AG04449 (cell line): ENCODE results near the gene CES4A.

Source experiments
- CTCF ChIA-PET: fragments of 350-600 bp; formaldehyde crosslinking; extraction: SDS; loops from one replicate; lab custom pipeline; 2021; ENCODE audit warnings: antibody characterized with exemption; lab: Yijun Ruan, JAX
- POLR2A ChIA-PET: fragments of 400-600, 350-600 bp; formaldehyde crosslinking; extraction: SDS; loops from one replicate; lab custom pipeline; 2020; ENCODE audit warnings: antibody characterized with exemption, inconsistent platforms; lab: Yijun Ruan, JAX
- DNase-seq: peaks from one replicate; pipeline ENCODE4 v3.0.0-alpha.2; 2010; ENCODE audit warnings: low read depth, low spot score
- H3K4me3 ChIP-seq: 2 replicates; pipeline ENCODE4 v1.5.1; 2011; ENCODE audit warnings: low read depth, mild to moderate bottlenecking, control low read depth, low read length
- CTCF ChIP-seq: IDR thresholded peaks from one replicate; pipeline ENCODE4 v1.5.1; 2011; ENCODE audit warnings: mild to moderate bottlenecking, moderate library complexity, low read length, control low read depth, inconsistent platforms; ENCODE audit not compliant: insufficient read depth; ENCODE audit errors: missing control alignments

The CES4A gene

DNA sequence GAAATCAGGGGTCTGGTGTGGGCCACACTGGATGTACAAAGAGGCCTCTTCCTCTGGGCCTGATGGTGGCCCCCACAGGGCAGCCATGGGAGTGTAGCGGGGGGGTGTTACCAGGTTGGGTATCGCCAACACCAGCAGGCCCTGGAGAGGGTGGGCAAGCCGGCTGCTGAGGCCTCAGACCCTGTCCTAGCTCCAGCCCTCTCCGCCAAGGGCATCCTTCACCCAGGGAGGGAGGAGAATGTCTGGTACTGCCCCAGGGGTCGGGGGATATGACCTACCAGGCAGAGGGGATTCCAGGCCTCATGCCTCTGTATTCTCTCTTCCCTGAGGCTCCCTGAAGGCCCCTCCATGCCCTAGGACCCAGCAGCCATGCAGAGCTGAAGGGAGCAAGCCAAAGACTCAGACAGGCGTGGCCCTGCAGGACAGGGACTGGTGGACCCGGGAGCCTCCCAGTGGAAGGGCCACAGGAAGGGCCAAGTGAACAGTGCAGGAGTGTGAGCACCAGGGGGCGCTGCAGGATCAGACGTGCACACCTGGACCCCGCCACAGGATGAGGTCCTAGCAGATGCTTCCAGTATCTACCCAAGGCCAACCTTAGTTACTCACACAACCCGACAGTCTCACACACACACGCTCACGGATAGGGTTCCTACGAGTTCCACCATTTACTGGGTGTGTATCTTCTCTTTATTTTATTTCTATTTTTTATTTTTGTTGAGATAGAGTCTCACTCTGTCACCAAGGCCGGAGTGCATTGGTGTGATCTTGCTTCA is 10.9 kb upstream of the CES4A start:
- no peak overlapping the region for H3K4me3 ChIP-seq
- ChIA-PET POLR2A (no interaction called here), CTCF (interaction anchor here (0.5 to 12.6 kb wide), 41 partner anchors 11 to 416 kb away, joined by 3 to 241 read pairs (median 4); partner anchors contain the start of genes B3GNT9, CES3, CES4A and EXOC3L1)
- DNase-seq, result no peak
- peak; percentile 98 for TF ChIP-seq CTCF

DNA sequence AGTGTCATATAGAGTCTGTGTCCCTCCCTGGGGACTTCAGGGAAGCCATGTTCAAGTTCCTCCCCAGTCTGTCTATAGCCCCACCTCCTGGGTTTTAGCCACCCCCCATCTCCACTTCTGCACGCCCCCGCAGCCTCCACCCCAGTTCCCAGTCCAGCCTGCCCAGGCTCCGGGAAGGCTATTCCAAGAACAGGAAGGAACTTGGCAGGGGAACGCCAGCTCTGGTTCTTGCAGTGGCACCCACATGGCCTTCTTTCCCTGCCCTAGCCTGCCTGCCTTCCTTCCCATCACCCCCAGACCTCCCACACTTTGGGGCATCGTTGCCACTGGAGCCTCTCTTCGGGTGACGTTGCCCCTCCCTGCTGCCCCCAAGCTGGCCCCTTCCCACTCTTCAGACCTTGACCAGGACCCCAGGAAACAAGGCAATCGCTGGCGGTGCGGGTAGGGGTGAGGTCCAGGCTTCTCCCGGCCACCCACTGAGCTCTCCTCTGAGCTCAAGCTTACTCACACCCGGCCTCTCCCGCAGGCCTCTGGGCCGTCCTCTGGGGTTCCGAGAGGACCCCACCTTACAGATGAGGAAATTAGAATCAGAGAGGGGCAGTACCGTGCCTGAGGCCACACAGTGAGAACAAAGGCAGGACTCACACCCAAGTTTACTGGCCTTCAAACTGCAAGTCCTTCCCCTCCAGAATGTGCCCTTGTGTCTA is 9.2 kb upstream of the CES4A start:
- ChIA-PET POLR2A (no interaction called here), CTCF (interaction anchor here (0.9 to 12.6 kb wide), 16 partner anchors 10 to 206 kb away, joined by 3 to 241 read pairs (median 5); partner anchors contain the start of genes B3GNT9, CES3, CES4A and EXOC3L1)
- no peak for DNase-seq
- no peak for TF ChIP-seq CTCF
- no peak overlapping the region for H3K4me3 ChIP-seq

DNA sequence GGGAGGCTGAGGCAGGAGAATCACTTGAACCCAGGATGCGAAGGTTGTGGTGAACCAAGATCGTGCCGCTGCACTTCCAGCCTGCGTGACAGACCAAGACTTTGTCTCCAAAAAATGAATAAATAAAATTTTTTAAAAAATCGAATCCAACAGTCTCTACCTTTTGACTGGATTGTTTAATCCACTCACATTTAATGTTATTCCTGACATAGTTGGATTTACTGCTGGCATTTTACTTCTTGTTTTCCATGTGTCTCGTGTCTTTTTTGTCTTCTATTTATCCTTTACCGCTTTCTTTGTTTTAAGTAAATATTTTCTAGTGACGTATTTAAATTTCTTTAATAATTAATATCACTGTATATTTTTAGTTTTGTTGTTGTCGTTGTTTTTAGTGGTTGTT is 5.4 kb upstream of the CES4A start:
- H3K4me3 ChIP-seq, result no peak overlapping the region
- CTCF ChIA-PET, result interaction anchor here (1.1 to 2.5 kb wide), 5 partner anchors 22 to 202 kb away, joined by 5 to 15 read pairs (median 7); partner anchors contain the start of gene CES3
- TF ChIP-seq CTCF, result no peak
- POLR2A ChIA-PET, result no interaction called here
- no peak for DNase-seq

- CTCF ChIA-PET, result interaction anchor here (0.6 to 8.0 kb wide), 5 partner anchors 7 to 301 kb away, joined by 3 to 50 read pairs (median 6); partner anchors contain the start of gene CES3
- no peak for DNase-seq
- H3K4me3 ChIP-seq, result no peak overlapping the region
- POLR2A ChIA-PET, result no interaction called here
- no peak for TF ChIP-seq CTCF
Observed at GRCh38 chr16:66984892-66985311, 3.5 kb upstream of the CES4A start.

DNA sequence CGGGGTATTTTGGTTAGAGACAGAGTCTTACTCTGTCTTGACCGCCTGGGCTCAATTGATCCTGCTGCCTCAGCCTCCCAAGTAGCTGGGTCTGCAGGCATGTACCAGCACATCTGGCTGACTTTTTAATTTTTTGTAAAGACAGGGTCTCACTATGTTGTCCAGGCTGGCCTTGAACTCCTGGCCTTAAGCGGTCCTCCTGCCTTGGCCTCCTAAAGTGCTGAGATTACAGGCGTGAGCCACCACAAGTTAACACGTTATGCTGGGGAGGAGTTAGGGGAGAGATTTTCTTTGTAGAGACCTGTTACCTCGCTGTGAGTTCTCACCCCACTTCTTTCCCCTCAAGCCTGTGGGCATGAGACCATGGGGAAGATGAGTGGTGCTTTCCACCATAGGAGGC is 1.8 kb upstream of the CES4A start:
- ChIA-PET CTCF (interaction anchor here (1.0 to 8.0 kb wide), 3 partner anchors 9 to 27 kb away, joined by 3 to 50 read pairs (median 6); partner anchors contain the start of gene CES3), POLR2A (no interaction called here)
- no peak for DNase-seq
- H3K4me3 ChIP-seq, result no peak overlapping the region
- TF ChIP-seq CTCF, result no peak
